Measurements from ENCODE around the gene DOCK1.

DOCK1 gene

DNA sequence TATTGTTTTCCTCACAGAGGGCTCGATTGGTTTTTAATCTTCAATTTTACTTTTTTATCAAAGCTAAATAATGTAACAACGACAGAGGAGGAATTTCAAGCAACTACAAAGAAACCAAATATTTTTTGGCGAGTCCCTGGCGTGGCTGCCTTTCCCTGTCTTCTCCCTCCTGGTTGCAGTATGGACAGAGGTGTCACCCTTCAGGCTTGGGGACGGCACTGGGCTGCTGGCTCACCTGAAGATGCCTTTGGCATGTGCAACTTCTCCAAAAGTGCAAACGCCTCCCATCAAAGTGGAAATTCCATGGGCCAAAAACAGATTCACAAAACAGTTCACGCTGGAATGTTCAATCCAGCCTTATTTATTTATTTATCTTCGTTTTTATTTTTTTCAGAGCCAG, 51.9 kb downstream of the DOCK1 start:
- Histone ChIP-seq H3K4me1 (ENCODE audit: control insufficient read depth, low read depth, low read length) (no peaks in the 10 kb centered on the region), H3K27ac (ENCODE audit: low read length) (no peak overlapping the region), H3K9ac (ENCODE audit: low read length) (no peak overlapping the region), H3K4me3 (ENCODE audit: low read length) (no peak overlapping the region), H3K9me3 (ENCODE audit: control insufficient read depth, low read depth, low read length) (peaks cover 8% of the 10 kb centered on the region), H3K36me3 (ENCODE audit: control insufficient read depth, low read depth, low read length) (no peaks in the 10 kb centered on the region), H3K27me3 (ENCODE audit: control insufficient read depth, insufficient read depth, low read length) (no peaks in the 10 kb centered on the region)

GRCh38 chr10:126959431-126959830, 54.2 kb downstream of the DOCK1 start:
- Histone ChIP-seq H3K27me3 (ENCODE audit: control insufficient read depth, insufficient read depth, low read length) (no peaks in the 10 kb centered on the region), H3K9ac (ENCODE audit: low read length) (no peak overlapping the region), H3K36me3 (ENCODE audit: control insufficient read depth, low read depth, low read length) (no peaks in the 10 kb centered on the region), H3K4me1 (ENCODE audit: control insufficient read depth, low read depth, low read length) (no peaks in the 10 kb centered on the region), H3K4me3 (ENCODE audit: low read length) (no peak overlapping the region), H3K27ac (ENCODE audit: low read length) (no peak overlapping the region), H3K9me3 (ENCODE audit: control insufficient read depth, low read depth, low read length) (no peaks in the 10 kb centered on the region)

DNA sequence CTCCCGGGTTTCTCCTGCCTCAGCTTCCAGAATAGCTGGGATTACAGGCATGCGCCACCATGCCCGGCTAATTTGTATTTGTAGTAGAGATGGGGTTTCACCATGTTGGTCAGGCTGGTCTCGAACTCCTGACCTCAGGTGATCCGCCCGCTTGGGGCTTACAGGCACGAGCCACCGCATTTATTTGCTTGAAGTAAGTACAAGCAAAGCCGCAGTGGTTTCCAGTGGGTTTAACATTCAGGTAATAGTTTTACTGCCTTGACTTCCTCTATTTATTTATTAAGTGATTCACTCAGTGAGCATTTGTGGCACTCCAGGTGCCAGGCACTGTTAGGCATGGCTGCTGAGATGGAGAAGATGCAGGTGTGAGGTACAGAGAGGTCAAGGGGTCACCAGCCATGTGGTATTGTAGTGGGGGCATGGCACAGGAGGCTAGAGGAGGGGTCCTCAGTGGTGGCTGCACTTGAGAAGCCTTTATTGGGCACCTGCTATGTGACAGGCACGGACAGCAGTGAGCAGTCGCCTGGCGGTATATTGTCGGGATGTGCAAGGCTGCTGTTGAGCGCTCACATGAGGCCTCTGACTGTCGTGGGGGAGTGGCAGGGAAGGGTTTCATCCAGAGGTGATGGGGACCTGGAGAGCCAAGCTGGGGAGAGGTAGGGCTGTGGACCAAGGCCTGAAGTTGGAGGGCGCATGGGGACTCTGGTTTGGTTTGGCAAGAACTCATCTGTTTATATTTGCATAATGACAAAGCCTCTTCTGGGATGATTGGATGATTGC, 54.9 kb downstream of the DOCK1 start:
- Histone ChIP-seq H3K9ac (ENCODE audit: low read length) (no peak overlapping the region), H3K4me3 (ENCODE audit: low read length) (no peak overlapping the region), H3K9me3 (ENCODE audit: control insufficient read depth, low read depth, low read length) (no peaks in the 10 kb centered on the region), H3K27me3 (ENCODE audit: control insufficient read depth, insufficient read depth, low read length) (no peaks in the 10 kb centered on the region), H3K36me3 (ENCODE audit: control insufficient read depth, low read depth, low read length) (no peaks in the 10 kb centered on the region), H3K27ac (ENCODE audit: low read length) (no peak overlapping the region), H3K4me1 (ENCODE audit: control insufficient read depth, low read depth, low read length) (no peaks in the 10 kb centered on the region)

DNA sequence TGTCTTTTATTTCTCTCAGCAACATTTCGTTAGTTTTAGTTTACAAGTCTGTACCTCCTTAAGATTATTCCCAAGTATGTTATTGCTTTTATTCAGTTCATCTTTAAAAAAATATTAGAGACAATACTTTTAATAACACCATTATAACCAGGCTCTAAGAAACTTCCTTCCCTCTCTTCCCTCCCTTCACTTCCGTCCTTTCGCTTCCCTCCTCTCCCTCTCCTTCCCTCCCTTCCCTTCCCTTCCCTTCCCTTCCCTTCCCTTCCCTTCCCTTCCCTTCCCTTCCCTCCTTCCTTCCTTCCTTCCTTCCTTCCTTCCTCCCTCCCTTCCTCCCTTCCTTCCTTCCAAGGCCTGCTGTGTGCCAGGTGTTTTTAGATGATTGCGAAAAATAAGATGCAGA, 58.1 kb downstream of the DOCK1 start:
- H3K4me3 ChIP-seq (ENCODE audit: low read length) = no peak overlapping the region
- H3K27ac ChIP-seq (ENCODE audit: low read length) = no peak overlapping the region
- no peaks in the 10 kb centered on the region for H3K36me3 ChIP-seq (ENCODE audit: control insufficient read depth, low read depth, low read length)
- H3K9me3 ChIP-seq (ENCODE audit: control insufficient read depth, low read depth, low read length) = no peaks in the 10 kb centered on the region
- H3K9ac ChIP-seq (ENCODE audit: low read length) = no peak overlapping the region
- no peaks in the 10 kb centered on the region for H3K4me1 ChIP-seq (ENCODE audit: control insufficient read depth, low read depth, low read length)
- H3K27me3 ChIP-seq (ENCODE audit: control insufficient read depth, insufficient read depth, low read length) = no peaks in the 10 kb centered on the region

DNA sequence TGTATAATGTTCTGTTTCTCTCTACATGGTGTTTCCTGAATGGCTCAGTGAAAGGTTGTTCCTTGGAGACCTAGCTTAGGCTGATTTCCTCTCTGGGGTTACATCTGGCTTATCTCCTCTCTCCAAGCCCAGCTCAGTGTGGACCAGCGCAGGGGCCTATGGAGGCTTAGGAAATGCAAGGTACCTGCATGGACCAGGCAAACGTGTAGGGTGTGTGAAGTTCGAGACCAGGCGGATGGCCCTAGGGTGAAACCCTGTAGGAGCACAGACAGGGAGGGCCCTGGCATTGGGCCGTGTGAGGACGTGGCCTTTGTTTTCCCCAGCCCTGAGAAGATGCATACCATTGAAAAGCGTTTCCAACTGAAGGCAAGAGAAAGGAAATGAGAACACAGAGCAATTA, 59.0 kb downstream of the DOCK1 start:
- Histone ChIP-seq H3K27me3 (ENCODE audit: control insufficient read depth, insufficient read depth, low read length) (no peaks in the 10 kb centered on the region), H3K9me3 (ENCODE audit: control insufficient read depth, low read depth, low read length) (no peaks in the 10 kb centered on the region), H3K4me3 (ENCODE audit: low read length) (no peak overlapping the region), H3K4me1 (ENCODE audit: control insufficient read depth, low read depth, low read length) (no peaks in the 10 kb centered on the region), H3K27ac (ENCODE audit: low read length) (no peak overlapping the region), H3K36me3 (ENCODE audit: control insufficient read depth, low read depth, low read length) (no peaks in the 10 kb centered on the region), H3K9ac (ENCODE audit: low read length) (no peak overlapping the region)

DNA sequence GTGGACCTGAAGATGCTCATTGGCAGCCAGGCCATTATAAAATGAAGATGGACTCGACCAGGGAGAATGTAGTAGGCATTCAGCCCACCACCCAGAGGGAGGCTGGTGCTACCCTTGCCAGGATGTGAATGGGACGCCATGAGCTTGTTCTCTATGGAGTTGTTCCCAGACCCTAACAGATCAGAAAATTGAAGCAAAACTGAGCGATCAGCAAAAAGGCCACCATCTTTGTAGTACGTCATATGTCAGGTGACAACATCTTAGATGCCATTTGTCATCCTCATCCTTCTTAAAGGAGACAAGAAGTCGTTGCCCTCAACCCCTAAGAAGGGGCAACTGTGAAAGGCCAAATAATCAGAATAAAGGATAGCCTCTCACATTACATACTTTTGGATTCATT, 61.7 kb downstream of the DOCK1 start:
- H3K4me3 ChIP-seq (ENCODE audit: low read length) = no peak overlapping the region
- H3K27ac ChIP-seq (ENCODE audit: low read length) = no peak overlapping the region
- no peak overlapping the region for H3K9ac ChIP-seq (ENCODE audit: low read length)
- no peaks in the 10 kb centered on the region for H3K9me3 ChIP-seq (ENCODE audit: control insufficient read depth, low read depth, low read length)
- no peaks in the 10 kb centered on the region for H3K27me3 ChIP-seq (ENCODE audit: control insufficient read depth, insufficient read depth, low read length)
- H3K4me1 ChIP-seq (ENCODE audit: control insufficient read depth, low read depth, low read length) = no peaks in the 10 kb centered on the region
- H3K36me3 ChIP-seq (ENCODE audit: control insufficient read depth, low read depth, low read length) = no peaks in the 10 kb centered on the region

DNA sequence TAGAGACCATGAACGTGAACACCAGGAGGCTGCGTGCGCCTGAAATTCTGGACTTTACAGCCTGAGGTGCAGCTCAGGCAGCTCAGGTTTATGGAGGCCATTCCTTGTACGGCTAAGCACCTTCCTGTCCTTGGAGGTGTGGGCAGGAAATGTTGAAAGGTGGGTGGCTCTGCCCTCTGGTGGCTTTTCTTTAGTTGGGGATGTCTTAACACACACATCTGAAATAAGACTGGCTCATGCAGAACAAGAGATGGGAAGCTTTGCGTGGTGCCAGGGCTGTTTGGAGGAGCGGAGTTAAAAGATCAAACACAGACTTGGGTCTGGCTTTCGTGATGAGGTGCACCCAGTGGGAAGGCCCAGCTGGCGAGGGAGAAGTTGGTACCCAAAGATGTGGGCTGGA, 64.1 kb downstream of the DOCK1 start:
- Histone ChIP-seq H3K9ac (ENCODE audit: low read length) (no peak overlapping the region), H3K36me3 (ENCODE audit: control insufficient read depth, low read depth, low read length) (peaks cover 2% of the 10 kb centered on the region), H3K4me3 (ENCODE audit: low read length) (no peak overlapping the region), H3K4me1 (ENCODE audit: control insufficient read depth, low read depth, low read length) (no peaks in the 10 kb centered on the region), H3K27me3 (ENCODE audit: control insufficient read depth, insufficient read depth, low read length) (no peaks in the 10 kb centered on the region), H3K9me3 (ENCODE audit: control insufficient read depth, low read depth, low read length) (no peaks in the 10 kb centered on the region), H3K27ac (ENCODE audit: low read length) (no peak overlapping the region)

- Histone ChIP-seq H3K27me3 (ENCODE audit: control insufficient read depth, insufficient read depth, low read length) (no peaks in the 10 kb centered on the region), H3K9ac (ENCODE audit: low read length) (no peak overlapping the region), H3K9me3 (ENCODE audit: control insufficient read depth, low read depth, low read length) (no peaks in the 10 kb centered on the region), H3K36me3 (ENCODE audit: control insufficient read depth, low read depth, low read length) (peaks cover 11% of the 10 kb centered on the region), H3K27ac (ENCODE audit: low read length) (no peak overlapping the region), H3K4me1 (ENCODE audit: control insufficient read depth, low read depth, low read length) (no peaks in the 10 kb centered on the region), H3K4me3 (ENCODE audit: low read length) (no peak overlapping the region)
Measured at GRCh38 chr10:126972635-126973414, 67.6 kb downstream of the DOCK1 start.

GRCh38 chr10:126975221-126975620, 70.0 kb downstream of the DOCK1 start:
- no peak overlapping the region for H3K9ac ChIP-seq (ENCODE audit: low read length)
- H3K4me1 ChIP-seq (ENCODE audit: control insufficient read depth, low read depth, low read length) = no peaks in the 10 kb centered on the region
- no peaks in the 10 kb centered on the region for H3K27me3 ChIP-seq (ENCODE audit: control insufficient read depth, insufficient read depth, low read length)
- no peak overlapping the region for H3K4me3 ChIP-seq (ENCODE audit: low read length)
- H3K9me3 ChIP-seq (ENCODE audit: control insufficient read depth, low read depth, low read length) = no peaks in the 10 kb centered on the region
- peaks cover 13% of the 10 kb centered on the region for H3K36me3 ChIP-seq (ENCODE audit: control insufficient read depth, low read depth, low read length)
- H3K27ac ChIP-seq (ENCODE audit: low read length) = no peak overlapping the region

- H3K9ac ChIP-seq (ENCODE audit: low read length) = no peak overlapping the region
- H3K36me3 ChIP-seq (ENCODE audit: control insufficient read depth, low read depth, low read length) = peaks cover 13% of the 10 kb centered on the region
- H3K4me1 ChIP-seq (ENCODE audit: control insufficient read depth, low read depth, low read length) = peaks cover 11% of the 10 kb centered on the region
- no peaks in the 10 kb centered on the region for H3K9me3 ChIP-seq (ENCODE audit: control insufficient read depth, low read depth, low read length)
- H3K4me3 ChIP-seq (ENCODE audit: low read length) = no peak overlapping the region
- no peak overlapping the region for H3K27ac ChIP-seq (ENCODE audit: low read length)
- H3K27me3 ChIP-seq (ENCODE audit: control insufficient read depth, insufficient read depth, low read length) = no peaks in the 10 kb centered on the region
Measured at GRCh38 chr10:126977216-126977615, 72.0 kb downstream of the DOCK1 start.

DNA sequence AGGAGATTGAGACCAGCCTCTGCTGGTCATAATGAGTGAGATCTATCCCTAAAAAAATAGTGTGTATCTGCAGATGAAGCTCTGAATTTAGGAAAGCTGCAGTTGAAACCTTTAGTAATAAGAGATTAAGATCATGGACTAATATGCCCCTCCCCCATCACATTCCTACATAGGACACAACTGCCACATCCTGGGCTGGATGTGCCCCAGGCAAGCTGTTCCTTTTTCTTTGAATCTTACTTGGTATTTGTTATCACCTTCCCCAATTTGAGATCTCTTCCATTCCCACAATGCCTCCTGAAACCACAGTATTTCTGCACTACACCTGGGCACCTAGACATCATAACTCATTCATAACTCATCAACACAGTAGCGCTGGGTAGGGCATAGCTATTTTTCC, 74.1 kb downstream of the DOCK1 start:
- H3K27me3 ChIP-seq (ENCODE audit: control insufficient read depth, insufficient read depth, low read length) = no peaks in the 10 kb centered on the region
- H3K27ac ChIP-seq (ENCODE audit: low read length) = no peak overlapping the region
- H3K36me3 ChIP-seq (ENCODE audit: control insufficient read depth, low read depth, low read length) = peaks cover 11% of the 10 kb centered on the region
- no peaks in the 10 kb centered on the region for H3K9me3 ChIP-seq (ENCODE audit: control insufficient read depth, low read depth, low read length)
- no peak overlapping the region for H3K4me3 ChIP-seq (ENCODE audit: low read length)
- no peak overlapping the region for H3K9ac ChIP-seq (ENCODE audit: low read length)
- peaks cover 11% of the 10 kb centered on the region for H3K4me1 ChIP-seq (ENCODE audit: control insufficient read depth, low read depth, low read length)

DNA sequence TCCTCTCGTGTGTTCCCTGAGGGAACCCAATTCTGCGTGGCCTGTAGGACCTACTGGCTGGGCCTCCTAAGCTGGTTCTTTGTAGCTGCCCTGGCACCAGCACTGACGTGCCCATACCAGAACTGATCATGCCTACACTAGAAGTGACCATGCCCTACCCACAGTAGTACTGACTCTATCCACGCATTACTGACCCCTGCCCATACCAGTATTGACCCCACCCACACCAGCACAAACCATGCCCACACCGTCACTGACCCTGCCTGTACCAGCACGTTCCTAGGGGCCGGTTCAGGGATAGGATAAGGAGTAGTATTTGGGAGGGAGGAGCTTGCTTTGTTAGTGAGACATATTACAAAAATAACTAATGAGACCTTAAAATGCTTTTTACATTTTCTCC, 88.0 kb downstream of the DOCK1 start:
- H3K9ac ChIP-seq (ENCODE audit: low read length) = no peak overlapping the region
- H3K27ac ChIP-seq (ENCODE audit: low read length) = no peak overlapping the region
- H3K9me3 ChIP-seq (ENCODE audit: control insufficient read depth, low read depth, low read length) = no peaks in the 10 kb centered on the region
- no peaks in the 10 kb centered on the region for H3K27me3 ChIP-seq (ENCODE audit: control insufficient read depth, insufficient read depth, low read length)
- no peak overlapping the region for H3K4me3 ChIP-seq (ENCODE audit: low read length)
- no peaks in the 10 kb centered on the region for H3K4me1 ChIP-seq (ENCODE audit: control insufficient read depth, low read depth, low read length)
- peaks cover 46% of the 10 kb centered on the region for H3K36me3 ChIP-seq (ENCODE audit: control insufficient read depth, low read depth, low read length)
